ENCODE measurements around the gene FKBP2. TPM values are rescaled to one million over a fixed set of nuclear protein-coding genes. Genes with fewer than 3 reads are reported as not detected.

Gene FKBP2
- total RNA-seq, 1 donor = 34.3 TPM

DNA sequence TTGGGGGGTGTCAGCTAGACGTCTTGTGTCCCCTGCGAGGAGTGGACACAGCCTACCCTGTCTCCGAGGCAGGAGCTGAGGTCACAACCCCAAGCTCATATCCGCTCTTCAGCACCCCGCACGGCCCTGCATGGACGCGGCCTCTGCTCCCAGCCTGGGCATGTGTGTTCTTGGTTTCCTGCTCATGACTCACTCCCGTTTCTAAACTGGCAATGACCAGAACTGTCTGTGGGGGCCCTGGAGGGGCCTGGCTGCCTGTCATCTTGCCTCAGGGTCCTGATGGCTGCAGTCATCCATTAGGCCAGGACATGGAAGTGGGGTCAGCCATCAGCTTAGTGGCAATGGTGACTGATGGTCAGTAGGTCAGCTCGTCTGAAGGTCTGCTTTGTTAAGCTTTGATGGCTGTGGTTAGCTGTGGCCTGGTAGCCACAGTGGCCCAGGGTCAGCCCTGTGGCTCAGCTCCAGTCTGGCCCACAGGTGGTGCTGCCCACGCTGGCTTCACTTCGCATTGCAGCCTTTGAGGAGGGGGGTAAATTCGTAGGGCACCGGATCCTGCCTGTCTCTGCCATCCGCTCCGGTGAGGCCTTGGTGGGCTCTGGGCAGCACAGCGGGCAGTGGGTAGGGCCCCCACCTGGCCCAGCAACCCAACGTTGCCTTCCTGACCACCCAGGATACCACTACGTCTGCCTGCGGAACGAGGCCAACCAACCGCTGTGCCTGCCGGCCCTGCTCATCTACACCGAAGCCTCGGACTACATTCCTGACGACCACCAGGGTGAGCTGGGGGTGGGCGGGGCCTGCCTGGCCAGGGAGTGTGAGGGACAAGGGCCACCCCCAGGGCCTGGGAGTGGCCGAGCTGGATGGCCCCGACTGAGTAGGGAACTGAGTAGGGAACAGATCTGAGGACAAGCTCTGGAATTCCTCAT lies 22.4 kb downstream of the FKBP2 start:
- no peak overlapping the region for H3K4me3 ChIP-seq (ENCODE audit: low read depth, low read length)
- DNase-seq (ENCODE audit: low read depth) = no peak
- TF ChIP-seq, protein P1, sequence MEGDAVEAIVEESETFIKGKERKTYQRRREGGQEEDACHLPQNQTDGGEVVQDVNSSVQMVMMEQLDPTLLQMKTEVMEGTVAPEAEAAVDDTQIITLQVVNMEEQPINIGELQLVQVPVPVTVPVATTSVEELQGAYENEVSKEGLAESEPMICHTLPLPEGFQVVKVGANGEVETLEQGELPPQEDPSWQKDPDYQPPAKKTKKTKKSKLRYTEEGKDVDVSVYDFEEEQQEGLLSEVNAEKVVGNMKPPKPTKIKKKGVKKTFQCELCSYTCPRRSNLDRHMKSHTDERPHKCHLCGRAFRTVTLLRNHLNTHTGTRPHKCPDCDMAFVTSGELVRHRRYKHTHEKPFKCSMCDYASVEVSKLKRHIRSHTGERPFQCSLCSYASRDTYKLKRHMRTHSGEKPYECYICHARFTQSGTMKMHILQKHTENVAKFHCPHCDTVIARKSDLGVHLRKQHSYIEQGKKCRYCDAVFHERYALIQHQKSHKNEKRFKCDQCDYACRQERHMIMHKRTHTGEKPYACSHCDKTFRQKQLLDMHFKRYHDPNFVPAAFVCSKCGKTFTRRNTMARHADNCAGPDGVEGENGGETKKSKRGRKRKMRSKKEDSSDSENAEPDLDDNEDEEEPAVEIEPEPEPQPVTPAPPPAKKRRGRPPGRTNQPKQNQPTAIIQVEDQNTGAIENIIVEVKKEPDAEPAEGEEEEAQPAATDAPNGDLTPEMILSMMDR (IDR thresholded peaks at IDR 0.05; ENCODE audit: insufficient read depth, low read length) = no peak

DNA sequence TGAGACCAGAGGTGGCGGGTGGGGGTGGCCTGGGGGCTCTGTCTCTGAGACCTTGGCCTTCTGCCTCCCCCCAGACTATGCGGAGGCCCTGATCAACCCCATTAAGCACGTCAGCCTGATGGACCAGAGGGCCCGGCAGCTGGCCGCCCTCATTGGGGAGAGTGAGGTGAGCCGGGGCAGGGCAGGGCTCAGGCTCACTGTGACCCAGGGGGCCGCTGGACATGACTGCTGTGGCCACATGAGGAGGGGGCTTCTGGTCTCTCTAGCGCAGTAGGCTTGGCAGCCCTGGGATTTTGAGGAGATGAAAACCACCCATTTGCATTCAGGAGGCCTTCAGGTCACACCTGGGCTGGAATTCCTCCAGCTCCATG lies 23.0 kb downstream of the FKBP2 start:
- TF ChIP-seq, protein P1 (IDR thresholded peaks at IDR 0.05; ENCODE audit: insufficient read depth, low read length) = no peak
- H3K4me3 ChIP-seq (ENCODE audit: low read depth, low read length) = no peak overlapping the region
- DNase-seq (ENCODE audit: low read depth) = no peak

GRCh38 chr11:64264371-64264852 lies 23.5 kb downstream of the FKBP2 start:
- no peak for DNase-seq (ENCODE audit: low read depth)
- TF ChIP-seq, protein P1 (IDR thresholded peaks at IDR 0.05; ENCODE audit: insufficient read depth, low read length) = no peak
- no peak overlapping the region for H3K4me3 ChIP-seq (ENCODE audit: low read depth, low read length)

GRCh38 chr11:64265176-64266160 lies 24.6 kb downstream of the FKBP2 start:
- TF ChIP-seq, protein P1 (IDR thresholded peaks at IDR 0.05; ENCODE audit: insufficient read depth, low read length) = no peak
- DNase-seq (ENCODE audit: low read depth) = no peak
- H3K4me3 ChIP-seq (ENCODE audit: low read depth, low read length) = no peak overlapping the region

- DNase-seq (ENCODE audit: low read depth) = no peak
- TF ChIP-seq, protein P1 (IDR thresholded peaks at IDR 0.05; ENCODE audit: insufficient read depth, low read length) = no peak
- no peak overlapping the region for H3K4me3 ChIP-seq (ENCODE audit: low read depth, low read length)
These were observed 25.4 kb downstream of the FKBP2 start for GRCh38 chr11:64266339-64266738.

DNA sequence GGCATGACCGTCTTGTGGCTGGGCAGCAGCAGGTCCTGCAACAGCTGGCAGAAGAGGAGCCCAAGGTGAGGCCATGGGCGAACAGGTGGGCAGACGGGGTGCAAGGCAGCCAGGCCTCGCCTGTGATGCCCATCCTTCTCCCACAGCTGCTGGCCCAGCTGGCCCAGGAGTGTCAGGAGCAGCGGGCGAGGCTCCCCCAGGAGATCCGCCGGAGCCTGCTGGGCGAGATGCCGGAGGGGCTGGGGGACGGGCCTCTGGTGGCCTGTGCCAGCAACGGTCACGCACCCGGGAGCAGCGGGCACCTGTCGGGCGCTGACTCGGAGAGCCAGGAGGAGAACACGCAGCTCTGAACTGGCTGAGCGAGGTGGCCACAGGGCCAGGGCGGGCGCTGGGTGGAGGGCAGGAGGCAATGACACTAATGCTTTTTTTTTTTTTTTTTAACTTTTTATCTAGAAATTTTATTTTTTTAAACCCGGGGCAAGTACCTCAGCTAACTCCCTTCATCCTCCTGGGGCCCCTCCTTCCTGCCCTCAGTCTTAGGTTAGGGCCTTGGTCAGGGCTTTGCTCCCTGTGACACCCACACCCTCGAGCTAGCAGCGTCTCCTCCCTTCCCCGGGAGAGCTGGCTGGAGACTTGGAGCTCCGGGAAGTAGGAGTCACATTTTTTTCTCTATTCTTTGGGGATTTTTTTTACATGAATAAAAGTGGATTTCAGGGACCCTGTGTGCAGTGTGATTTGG lies 26.5 kb downstream of the FKBP2 start:
- DNase-seq (ENCODE audit: low read depth) = peak; percentile 39
- H3K4me3 ChIP-seq (ENCODE audit: low read depth, low read length) = no peak overlapping the region
- TF ChIP-seq, protein P1 (IDR thresholded peaks at IDR 0.05; ENCODE audit: insufficient read depth, low read length) = no peak
